HG03575 (cell line): ENCODE data around the gene ACTL7B.

Source experiments
- ATAC-seq: cut with Tn5 transposase; IDR thresholded peaks from one replicate; pipeline ENCODE4 v1.9.1; 2021; ENCODE audit not compliant: unreplicated experiment, insufficient number of reproducible peaks, low FRiP score; ENCODE audit errors: extremely low read depth

Gene ACTL7B

GRCh38 chr9:108876425-108876824, 20.6 kb upstream of the ACTL7B start:
- no peak for ATAC-seq

GRCh38 chr9:108874058-108874788, 18.4 kb upstream of the ACTL7B start:
- ATAC-seq: no peak

DNA sequence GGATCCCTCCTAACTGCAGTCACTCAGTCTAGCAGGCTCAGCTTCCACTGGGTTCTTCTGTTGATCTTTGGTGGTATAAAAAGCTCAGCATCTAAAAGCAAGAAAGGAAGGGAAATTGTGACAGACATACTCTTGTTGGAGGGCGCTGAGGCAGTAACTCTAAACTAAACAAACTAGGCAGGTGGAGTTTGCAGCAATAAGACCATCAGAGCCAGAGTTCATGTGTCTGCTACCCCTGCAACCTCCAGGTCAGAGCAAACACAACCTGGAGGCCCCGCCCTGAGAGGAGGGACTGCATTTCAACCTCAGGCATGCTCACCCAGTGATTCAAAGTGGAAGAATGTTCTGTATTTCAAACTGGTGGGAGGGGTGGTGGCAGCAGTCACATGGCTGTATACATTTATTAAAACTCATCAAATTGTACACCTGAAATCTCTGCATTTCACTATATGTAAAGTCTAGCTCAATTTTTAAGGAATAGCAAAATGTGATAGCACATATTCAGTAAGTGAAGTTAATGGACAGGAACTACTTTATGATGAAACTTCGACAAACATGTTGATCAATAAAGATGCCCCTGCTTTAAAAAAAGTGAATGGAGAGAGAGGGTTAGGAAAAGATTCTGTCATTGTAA, 13.4 kb upstream of the ACTL7B start:
- ATAC-seq: no peak

- ATAC-seq: no peak
Measured at GRCh38 chr9:108867829-108868228, 12.0 kb upstream of the ACTL7B start.

GRCh38 chr9:108867116-108867515, 11.3 kb upstream of the ACTL7B start:
- ATAC-seq: no peak

GRCh38 chr9:108866001-108866420, 10.2 kb upstream of the ACTL7B start:
- no peak for ATAC-seq

- no peak for ATAC-seq
Measured at GRCh38 chr9:108865037-108865436, 9.3 kb upstream of the ACTL7B start.

- no peak for ATAC-seq
Measured at GRCh38 chr9:108864446-108864845, 8.7 kb upstream of the ACTL7B start.

- no peak for ATAC-seq
Measured at GRCh38 chr9:108863891-108864290, 8.1 kb upstream of the ACTL7B start.

GRCh38 chr9:108861997-108862396, 6.2 kb upstream of the ACTL7B start, which contains the start of gene ACTL7A:
Gene ACTL7A, plus strand, starts transcription at chr9:108862266. Its CDS starts 57 bp downstream, at chr9:108862323.
- no peak for ATAC-seq

DNA sequence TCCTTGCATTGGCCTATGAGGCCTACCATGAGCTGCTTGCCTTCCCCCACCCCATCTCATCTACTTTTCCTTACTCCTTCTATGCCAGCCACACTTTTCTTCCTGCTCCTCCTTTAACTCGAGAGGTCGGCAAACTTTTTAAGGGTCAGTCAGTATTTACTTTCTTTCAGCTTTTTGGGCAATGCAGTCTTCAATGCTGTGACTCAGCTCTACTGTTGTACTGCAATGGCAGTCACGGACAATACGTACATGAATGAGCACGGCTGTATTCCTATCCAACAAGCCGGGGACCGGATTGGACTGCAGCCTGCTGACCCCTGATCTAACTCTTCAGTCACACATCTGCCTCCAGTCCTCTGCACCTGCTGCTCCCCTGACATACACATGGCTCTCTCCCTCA, 5.7 kb upstream of the ACTL7B start:
- no peak for ATAC-seq

DNA sequence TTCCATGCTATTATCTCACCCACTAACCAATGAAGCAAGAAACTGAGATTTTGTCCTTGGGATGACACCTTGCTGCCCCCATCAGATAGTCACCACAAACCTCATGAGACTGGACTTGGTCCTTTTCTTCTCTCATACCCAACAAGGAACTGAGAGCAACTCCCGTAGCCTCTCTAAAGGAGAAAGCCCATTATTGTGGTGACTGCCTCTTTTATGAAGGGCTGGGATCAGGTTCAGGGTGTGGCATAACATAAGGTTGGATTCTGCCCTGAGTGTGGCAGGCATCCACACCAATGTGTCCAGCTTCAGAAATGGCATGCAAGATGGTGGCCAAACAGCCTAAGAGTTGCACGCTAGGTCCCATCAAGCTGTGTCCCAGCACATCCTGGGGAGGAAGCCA, 5.0 kb upstream of the ACTL7B start:
- ATAC-seq: no peak

DNA sequence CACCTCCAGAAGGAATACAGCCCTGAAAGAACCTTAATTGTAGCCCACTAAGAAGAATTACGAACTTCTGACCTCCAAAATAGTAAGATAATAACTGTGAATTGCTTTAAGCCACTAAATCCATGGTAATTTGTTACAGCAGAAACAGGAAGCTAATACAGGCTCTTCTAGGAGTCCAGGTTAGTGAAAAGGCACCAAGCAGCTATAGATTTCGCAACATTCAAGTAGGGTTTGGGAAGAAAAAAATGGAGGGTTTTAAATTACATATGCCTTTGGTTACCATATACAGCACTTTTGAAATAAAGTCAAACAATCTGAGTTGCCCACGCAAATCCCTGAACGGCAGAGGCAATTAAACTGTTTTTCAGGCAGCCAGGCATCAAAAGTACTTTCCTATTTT, 4.6 kb upstream of the ACTL7B start:
- no peak for ATAC-seq

GRCh38 chr9:108859459-108860114, 3.8 kb upstream of the ACTL7B start:
- peak; percentile 55 for ATAC-seq

DNA sequence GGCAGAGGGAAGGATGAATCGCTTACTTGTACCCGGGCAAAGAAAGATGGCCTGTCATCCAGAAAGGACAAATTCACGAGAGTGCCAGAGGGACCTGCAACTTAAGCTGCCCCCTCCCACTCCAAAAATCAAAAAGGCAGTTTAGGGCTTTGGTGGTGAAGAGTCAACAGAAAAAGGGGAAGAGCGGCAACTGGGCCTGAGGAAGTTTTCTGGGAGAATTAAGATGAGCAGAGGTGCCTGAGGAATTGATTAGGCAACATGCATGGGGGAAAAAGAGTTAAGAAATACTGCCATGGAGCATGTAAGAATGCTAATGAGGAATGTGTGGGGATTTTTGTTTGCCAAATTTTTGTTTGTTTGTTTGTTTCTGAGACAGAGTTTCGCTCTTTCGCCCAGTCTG, 1.8 kb upstream of the ACTL7B start:
- ATAC-seq: no peak

DNA sequence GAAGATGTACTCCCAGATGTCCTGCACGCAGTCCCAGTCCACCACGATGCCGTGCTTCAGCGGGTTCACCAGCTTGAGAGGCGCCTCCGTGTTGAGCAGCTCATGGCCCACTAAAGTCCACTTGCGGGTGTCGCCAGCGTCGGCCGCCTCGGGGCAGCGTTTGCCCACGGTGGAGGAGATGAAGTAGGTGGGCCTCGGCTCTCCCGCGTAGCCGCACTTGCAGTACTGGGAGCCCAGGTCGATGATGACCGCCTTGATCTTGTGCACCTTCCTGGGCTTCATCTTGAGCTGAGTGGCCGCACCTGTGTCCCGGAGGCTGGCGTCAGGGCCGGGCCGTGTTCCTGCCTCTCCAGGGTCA, 278 bp downstream of the ACTL7B start:
- no peak for ATAC-seq

- ATAC-seq: no peak
Measured at GRCh38 chr9:108854641-108855528, 901 bp downstream of the ACTL7B start.

DNA sequence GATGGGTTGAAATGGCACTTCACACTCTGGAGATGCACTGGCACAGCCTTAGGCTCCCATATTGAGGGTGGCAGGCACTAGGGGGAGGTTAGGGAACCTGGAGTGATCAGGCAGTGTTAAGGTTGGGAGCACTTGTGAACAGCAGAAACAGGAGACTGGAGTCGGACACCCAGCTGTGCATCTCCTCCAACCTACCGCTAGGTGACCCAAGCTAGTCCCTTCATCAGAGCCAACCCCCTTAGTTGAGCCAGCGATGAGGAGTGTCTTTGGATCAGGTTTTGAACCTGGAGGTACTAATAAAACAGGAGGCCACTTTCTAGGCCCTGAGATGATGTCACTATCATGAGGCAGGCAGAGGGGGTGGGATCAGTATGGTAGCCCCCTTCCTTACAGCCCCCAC, 1.7 kb downstream of the ACTL7B start:
- no peak for ATAC-seq

GRCh38 chr9:108852079-108852478, 3.7 kb downstream of the ACTL7B start:
- no peak for ATAC-seq
